Smooth muscle cell (in vitro differentiated cells): ENCODE data around the gene MTM1. TPM values are rescaled to one million over a fixed set of nuclear protein-coding genes. Genes with fewer than 3 reads are reported as not detected.

ENCODE experiments used
- DNase-seq: peaks from one replicate; lab custom pipeline; 2025; ENCODE audit not compliant: unreplicated experiment; lab: John Stamatoyannopoulos, UW
- H2AFZ ChIP-seq: fragments of 200-600 bp; sonication (generic); 2 replicates; pipeline ENCODE4 v1.6.0; 2016; ENCODE audit warnings: antibody characterized with exemption, low read depth, mild to moderate bottlenecking
- H3F3A ChIP-seq: fragments of 200-600 bp; sonication (generic); 2 replicates; pipeline ENCODE4 v1.6.0; 2017; ENCODE audit warnings: antibody characterized with exemption, low read depth
- H3K27ac ChIP-seq: fragments of 200-600 bp; sonication (generic); 2 replicates; pipeline ENCODE4 v1.5.1; 2016; ENCODE audit warnings: low read depth, mild to moderate bottlenecking
- H3K27me3 ChIP-seq: fragments of 200-600 bp; sonication (generic); 2 replicates; pipeline ENCODE4 v1.6.1; 2016; ENCODE audit warnings: low read depth, mild to moderate bottlenecking
- H3K36me3 ChIP-seq: fragments of 200-600 bp; sonication (generic); 2 replicates; pipeline ENCODE4 v1.5.1; 2016; ENCODE audit warnings: low read depth
- H3K4me1 ChIP-seq: fragments of 200-600 bp; sonication (generic); 2 replicates; pipeline ENCODE4 v1.5.1; 2016; ENCODE audit warnings: low read depth
- H3K4me2 ChIP-seq: fragments of 200-600 bp; sonication (generic); 2 replicates; pipeline ENCODE4 v1.6.0; 2016; ENCODE audit warnings: mild to moderate bottlenecking
- H3K4me3 ChIP-seq: fragments of 200-600 bp; sonication (generic); 2 replicates; pipeline ENCODE4 v1.5.1; 2016; ENCODE audit warnings: mild to moderate bottlenecking
- H3K79me2 ChIP-seq: fragments of 200-600 bp; sonication (generic); 2 replicates; pipeline ENCODE4 v1.6.0; 2016; ENCODE audit warnings: low read depth, mild to moderate bottlenecking
- H3K9ac ChIP-seq: fragments of 200-600 bp; sonication (generic); 2 replicates; pipeline ENCODE4 v1.6.0; 2016; ENCODE audit warnings: low read depth
- H3K9me3 ChIP-seq: fragments of 200-600 bp; sonication (generic); replicated peaks from 2 replicates; pipeline ENCODE4 v1.5.1; 2016; ENCODE audit warnings: low read depth
- H4K20me1 ChIP-seq: fragments of 200-600 bp; sonication (generic); 2 replicates; pipeline ENCODE4 v1.6.0; 2016; ENCODE audit warnings: low read depth
- WGBS: methylation state at CpG from one replicate; pipeline ENCODE4 v1.1.7; 2016; ENCODE audit warnings: low lambda C conversion rate; 5-methylcytosine and 5-hydroxymethylcytosine counted together
- polyA plus RNA-seq: library from polyadenylated mRNA; unstranded; fragments of >200 nt; fragmentation: Nextera tagmentation; extraction: Ambion mirVana; gene quantifications from 2 replicates; pipeline ENCODE4 v1.2.1, GENCODE V29; 2016
- total RNA-seq: library from RNA; depleted of rRNA; stranded (reverse); fragments of >200 nt; gene quantifications from 2 replicates; pipeline ENCODE4 v1.2.3, GENCODE V29; 2014
- TF ChIP-seq, protein P1 (sequence below): fragments of 200-600 bp; sonication (generic); IDR thresholded peaks from 2 replicates; pipeline ENCODE4 v1.5.1; 2017; ENCODE audit warnings: borderline replicate concordance, mild to moderate bottlenecking, antibody characterized with exemption; ENCODE audit not compliant: insufficient read depth, poor library complexity, severe bottlenecking

MTM1 gene
- total and polyA plus RNA-seq, 2 experiments from 2014 or later, result 5.1 to 12.9 TPM

DNA sequence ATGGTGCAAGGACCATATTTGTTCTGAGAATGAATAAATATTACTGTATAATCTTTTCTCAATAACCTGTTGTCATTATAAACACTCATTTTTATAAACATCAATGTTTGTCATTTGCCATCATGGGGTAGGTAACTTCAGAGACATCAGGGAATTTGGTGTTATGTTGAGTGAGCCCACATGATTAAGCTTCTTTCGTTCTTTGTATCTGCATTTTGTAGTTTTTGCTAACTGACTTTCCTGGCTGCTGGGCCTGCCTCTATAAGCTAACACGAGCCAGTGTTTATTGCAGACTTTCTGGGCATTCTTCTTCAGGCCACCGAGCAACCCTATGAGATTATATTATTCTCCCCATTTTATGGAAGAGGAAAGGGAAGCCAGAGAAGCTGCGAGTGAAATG, 76.0 kb downstream of the MTM1 start:
- H3K9me3 ChIP-seq, result peaks cover 7% of the 10 kb centered on the region
- no peak overlapping the region for H3K4me3 ChIP-seq
- H3F3A ChIP-seq, result no peaks in the 10 kb centered on the region
- DNase-seq, result no peak
- H3K79me2 ChIP-seq, result no peaks in the 10 kb centered on the region
- H3K36me3 ChIP-seq, result no peaks in the 10 kb centered on the region
- no peaks in the 10 kb centered on the region for H3K27me3 ChIP-seq
- TF ChIP-seq, protein P1, sequence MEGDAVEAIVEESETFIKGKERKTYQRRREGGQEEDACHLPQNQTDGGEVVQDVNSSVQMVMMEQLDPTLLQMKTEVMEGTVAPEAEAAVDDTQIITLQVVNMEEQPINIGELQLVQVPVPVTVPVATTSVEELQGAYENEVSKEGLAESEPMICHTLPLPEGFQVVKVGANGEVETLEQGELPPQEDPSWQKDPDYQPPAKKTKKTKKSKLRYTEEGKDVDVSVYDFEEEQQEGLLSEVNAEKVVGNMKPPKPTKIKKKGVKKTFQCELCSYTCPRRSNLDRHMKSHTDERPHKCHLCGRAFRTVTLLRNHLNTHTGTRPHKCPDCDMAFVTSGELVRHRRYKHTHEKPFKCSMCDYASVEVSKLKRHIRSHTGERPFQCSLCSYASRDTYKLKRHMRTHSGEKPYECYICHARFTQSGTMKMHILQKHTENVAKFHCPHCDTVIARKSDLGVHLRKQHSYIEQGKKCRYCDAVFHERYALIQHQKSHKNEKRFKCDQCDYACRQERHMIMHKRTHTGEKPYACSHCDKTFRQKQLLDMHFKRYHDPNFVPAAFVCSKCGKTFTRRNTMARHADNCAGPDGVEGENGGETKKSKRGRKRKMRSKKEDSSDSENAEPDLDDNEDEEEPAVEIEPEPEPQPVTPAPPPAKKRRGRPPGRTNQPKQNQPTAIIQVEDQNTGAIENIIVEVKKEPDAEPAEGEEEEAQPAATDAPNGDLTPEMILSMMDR, result no peak
- WGBS, result 63% methylated on average over 4 of the region's 4 CpGs
- H4K20me1 ChIP-seq, result no peaks in the 10 kb centered on the region
- no peak overlapping the region for H2AFZ ChIP-seq
- H3K9ac ChIP-seq, result no peak overlapping the region
- H3K27ac ChIP-seq, result no peak overlapping the region
- H3K4me2 ChIP-seq, result no peak overlapping the region
- no peaks in the 10 kb centered on the region for H3K4me1 ChIP-seq

DNA sequence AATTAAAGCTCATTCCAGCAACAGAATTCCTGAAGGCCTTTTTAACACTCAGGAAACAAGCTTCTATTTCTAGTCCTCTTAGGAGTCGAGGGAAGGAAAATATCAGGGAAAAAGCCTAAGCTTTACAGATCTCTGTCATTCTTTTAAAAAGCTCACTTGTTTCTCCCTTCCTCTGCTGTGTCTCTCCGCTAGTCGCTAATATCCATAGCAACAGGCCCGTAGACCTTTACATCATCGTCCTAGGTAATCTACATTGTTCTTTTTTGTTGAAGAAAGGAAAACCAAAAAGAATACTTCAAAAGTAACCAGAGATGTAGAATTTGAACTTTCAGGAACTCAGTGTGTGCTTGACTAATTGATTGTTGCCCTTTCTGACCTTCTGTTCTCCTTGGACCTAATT, 78.9 kb downstream of the MTM1 start:
- Histone ChIP-seq H3K4me1 (no peaks in the 10 kb centered on the region), H3K27me3 (no peaks in the 10 kb centered on the region), H3K27ac (no peak overlapping the region), H3K9ac (no peak overlapping the region), H3K36me3 (no peaks in the 10 kb centered on the region), H3F3A (no peaks in the 10 kb centered on the region), H3K79me2 (no peaks in the 10 kb centered on the region), H2AFZ (no peak overlapping the region), H4K20me1 (no peaks in the 10 kb centered on the region), H3K9me3 (peaks cover 10% of the 10 kb centered on the region), H3K4me3 (no peak overlapping the region), H3K4me2 (no peak overlapping the region)
- DNase-seq, result no peak
- TF ChIP-seq, protein P1, result no peak
- 88% methylated on average over 5 of the region's 5 CpGs for WGBS

DNA sequence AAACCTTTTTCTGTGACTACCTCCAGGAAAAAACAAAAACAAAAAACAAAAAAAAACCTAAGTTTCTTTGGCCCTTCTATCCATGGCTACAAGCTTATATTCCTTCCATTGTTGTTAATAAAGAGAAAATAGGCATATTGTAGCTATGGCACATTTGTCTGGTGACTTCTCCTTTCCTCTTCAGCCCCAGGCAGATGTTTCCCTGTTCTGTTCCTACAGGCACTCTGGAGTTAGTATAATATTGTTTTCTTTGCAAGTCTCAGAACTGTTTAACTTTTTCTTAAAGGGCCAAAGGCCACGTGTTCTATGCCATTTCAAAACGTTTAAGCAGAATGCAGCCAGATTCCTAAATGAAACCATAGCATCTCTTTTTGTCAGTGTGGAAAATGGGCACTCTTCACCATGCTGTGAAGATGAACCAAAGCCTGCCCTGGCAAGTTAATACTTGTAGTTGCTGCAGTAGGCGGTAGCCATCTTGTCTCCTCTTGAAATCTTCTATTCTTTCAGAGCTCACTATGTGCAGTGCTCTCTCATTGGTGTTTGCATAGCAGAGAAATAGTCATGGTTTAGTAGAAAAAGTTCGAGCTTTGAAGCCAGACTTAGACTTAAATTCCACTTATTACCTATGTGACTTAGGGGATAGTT, 80.0 kb downstream of the MTM1 start:
- Histone ChIP-seq H3F3A (no peaks in the 10 kb centered on the region), H2AFZ (no peak overlapping the region), H3K4me2 (no peak overlapping the region), H3K9ac (no peak overlapping the region), H3K27me3 (no peaks in the 10 kb centered on the region), H3K27ac (no peak overlapping the region), H3K36me3 (no peaks in the 10 kb centered on the region), H4K20me1 (no peaks in the 10 kb centered on the region), H3K4me3 (no peak overlapping the region), H3K9me3 (peaks cover 5% of the 10 kb centered on the region), H3K4me1 (no peaks in the 10 kb centered on the region), H3K79me2 (no peaks in the 10 kb centered on the region)
- DNase-seq, result no peak
- TF ChIP-seq, protein P1, result no peak
- WGBS, result 60% methylated on average over 4 of the region's 4 CpGs

DNA sequence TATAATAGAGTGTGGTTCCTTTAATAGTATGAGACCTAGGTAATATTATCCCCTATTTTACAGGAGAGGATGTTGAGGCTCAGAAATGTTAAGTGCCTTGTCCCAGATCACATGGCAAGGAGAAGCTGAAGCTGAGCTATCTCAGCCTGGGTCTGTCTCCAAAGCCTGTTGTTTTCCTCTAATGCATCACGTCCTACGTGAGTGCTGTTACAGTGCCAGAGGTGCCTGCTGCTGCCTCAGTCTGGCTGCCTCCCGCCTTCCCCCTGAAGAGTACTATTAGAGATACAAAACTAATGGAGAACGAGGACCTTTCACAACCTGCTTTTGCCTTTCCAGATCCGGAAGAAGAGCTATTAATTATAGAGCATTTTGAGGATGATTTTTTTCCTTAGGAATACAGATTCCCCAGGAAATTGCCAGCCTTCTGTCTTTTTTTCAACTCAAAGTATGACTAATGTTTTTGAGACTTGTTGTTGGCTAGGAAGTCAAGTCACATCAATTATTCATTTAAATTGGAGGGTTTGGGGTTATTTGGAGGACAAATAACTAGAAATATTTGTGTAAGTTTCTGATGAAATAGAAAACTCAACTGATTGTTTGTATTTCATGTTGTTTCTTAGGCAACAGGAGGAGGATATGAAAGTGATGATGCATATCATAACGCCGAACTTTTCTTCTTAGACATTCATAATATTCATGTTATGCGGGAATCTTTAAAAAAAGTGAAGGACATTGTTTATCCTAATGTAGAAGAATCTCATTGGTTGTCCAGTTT, 80.9 kb downstream of the MTM1 start:
- Histone ChIP-seq H3K79me2 (no peaks in the 10 kb centered on the region), H2AFZ (no peak overlapping the region), H3K27ac (no peak overlapping the region), H3K9ac (no peak overlapping the region), H3K4me3 (no peak overlapping the region), H4K20me1 (no peaks in the 10 kb centered on the region), H3K27me3 (no peaks in the 10 kb centered on the region), H3K4me1 (no peaks in the 10 kb centered on the region), H3F3A (no peaks in the 10 kb centered on the region), H3K4me2 (no peak overlapping the region), H3K36me3 (no peaks in the 10 kb centered on the region), H3K9me3 (peaks cover 5% of the 10 kb centered on the region)
- WGBS, result 83% methylated on average over 8 of the region's 8 CpGs
- no peak for DNase-seq
- TF ChIP-seq, protein P1, result no peak
